ENCODE measurements around the gene SBK1.

GRCh38 chr16:28264656-28265055, 27.7 kb upstream of the SBK1 start:
- TF ChIP-seq POLR2AphosphoS5 (IDR thresholded peaks at IDR 0.05) (no peak), POLR2A (IDR thresholded peaks at IDR 0.05) (no peak), EP300 (IDR thresholded peaks at IDR 0.05) (no peak)
- TF ChIP-seq, protein P1, sequence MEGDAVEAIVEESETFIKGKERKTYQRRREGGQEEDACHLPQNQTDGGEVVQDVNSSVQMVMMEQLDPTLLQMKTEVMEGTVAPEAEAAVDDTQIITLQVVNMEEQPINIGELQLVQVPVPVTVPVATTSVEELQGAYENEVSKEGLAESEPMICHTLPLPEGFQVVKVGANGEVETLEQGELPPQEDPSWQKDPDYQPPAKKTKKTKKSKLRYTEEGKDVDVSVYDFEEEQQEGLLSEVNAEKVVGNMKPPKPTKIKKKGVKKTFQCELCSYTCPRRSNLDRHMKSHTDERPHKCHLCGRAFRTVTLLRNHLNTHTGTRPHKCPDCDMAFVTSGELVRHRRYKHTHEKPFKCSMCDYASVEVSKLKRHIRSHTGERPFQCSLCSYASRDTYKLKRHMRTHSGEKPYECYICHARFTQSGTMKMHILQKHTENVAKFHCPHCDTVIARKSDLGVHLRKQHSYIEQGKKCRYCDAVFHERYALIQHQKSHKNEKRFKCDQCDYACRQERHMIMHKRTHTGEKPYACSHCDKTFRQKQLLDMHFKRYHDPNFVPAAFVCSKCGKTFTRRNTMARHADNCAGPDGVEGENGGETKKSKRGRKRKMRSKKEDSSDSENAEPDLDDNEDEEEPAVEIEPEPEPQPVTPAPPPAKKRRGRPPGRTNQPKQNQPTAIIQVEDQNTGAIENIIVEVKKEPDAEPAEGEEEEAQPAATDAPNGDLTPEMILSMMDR (IDR thresholded peaks at IDR 0.05), result no peak

All from upper lobe of left lung (tissue), 4 donors.